ENCODE measurements around the gene KIF5A.
"Not testable (repeated sequence)": the region's sequence is repeated elsewhere in the genome, so short reads cannot be mapped to it uniquely, and the experiment has no call there.

Gene KIF5A

GRCh38 chr12:57607958-57608663 is 58.3 kb downstream of the KIF5A start:
- DNase-seq (ENCODE audit: low read depth), result no peak

GRCh38 chr12:57609101-57609780 is 59.4 kb downstream of the KIF5A start:
- DNase-seq (ENCODE audit: low read depth), result no peak

- DNase-seq (ENCODE audit: low read depth), result no peak
These were observed 60.1 kb downstream of the KIF5A start for GRCh38 chr12:57609781-57610553.

- no peak for DNase-seq (ENCODE audit: low read depth)
These were observed 60.8 kb downstream of the KIF5A start for GRCh38 chr12:57610554-57611107.

GRCh38 chr12:57611108-57611826 is 61.4 kb downstream of the KIF5A start, which contains the start of gene ARHGEF25:
ARHGEF25 (plus strand) TSS chr12:57611435; CDS start chr12:57611895, 460 bp downstream.
- no peak for DNase-seq (ENCODE audit: low read depth)

GRCh38 chr12:57611827-57612710 is 62.2 kb downstream of the KIF5A start:
- no peak for DNase-seq (ENCODE audit: low read depth)

- no peak for DNase-seq (ENCODE audit: low read depth)
These were observed 63.0 kb downstream of the KIF5A start for GRCh38 chr12:57612711-57613426.

GRCh38 chr12:57613427-57614109 is 63.7 kb downstream of the KIF5A start:
- DNase-seq (ENCODE audit: low read depth), result no peak

GRCh38 chr12:57614178-57614947 is 64.5 kb downstream of the KIF5A start:
- DNase-seq (ENCODE audit: low read depth), result no peak

GRCh38 chr12:57614948-57615500 is 65.2 kb downstream of the KIF5A start:
- no peak for DNase-seq (ENCODE audit: low read depth)

- DNase-seq (ENCODE audit: low read depth), result no peak
These were observed 65.8 kb downstream of the KIF5A start for GRCh38 chr12:57615637-57616036.

- no peak for DNase-seq (ENCODE audit: low read depth)
These were observed 66.7 kb downstream of the KIF5A start for GRCh38 chr12:57616383-57617101.

GRCh38 chr12:57617942-57618341 is 68.1 kb downstream of the KIF5A start:
- DNase-seq (ENCODE audit: low read depth), result no peak

- not testable (repeated sequence) for DNase-seq (ENCODE audit: low read depth)
These were observed 68.6 kb downstream of the KIF5A start for GRCh38 chr12:57618431-57618830.

GRCh38 chr12:57618966-57619433 is 69.2 kb downstream of the KIF5A start:
- no peak for DNase-seq (ENCODE audit: low read depth)

- DNase-seq (ENCODE audit: low read depth), result no peak
These were observed 69.8 kb downstream of the KIF5A start for GRCh38 chr12:57619434-57620244.
